GM18909 (cell line): ENCODE measurements around the gene HSPG2.
"Not testable (repeated sequence)": the region's sequence is repeated elsewhere in the genome, so short reads cannot be mapped to it uniquely, and the experiment has no call there.

Experiments
- ATAC-seq: cut with Tn5 transposase; IDR thresholded peaks from one replicate; pipeline ENCODE4 v1.9.1; 2021; ENCODE audit warnings: mild to moderate bottlenecking; ENCODE audit not compliant: unreplicated experiment, poor library complexity

HSPG2 gene

DNA sequence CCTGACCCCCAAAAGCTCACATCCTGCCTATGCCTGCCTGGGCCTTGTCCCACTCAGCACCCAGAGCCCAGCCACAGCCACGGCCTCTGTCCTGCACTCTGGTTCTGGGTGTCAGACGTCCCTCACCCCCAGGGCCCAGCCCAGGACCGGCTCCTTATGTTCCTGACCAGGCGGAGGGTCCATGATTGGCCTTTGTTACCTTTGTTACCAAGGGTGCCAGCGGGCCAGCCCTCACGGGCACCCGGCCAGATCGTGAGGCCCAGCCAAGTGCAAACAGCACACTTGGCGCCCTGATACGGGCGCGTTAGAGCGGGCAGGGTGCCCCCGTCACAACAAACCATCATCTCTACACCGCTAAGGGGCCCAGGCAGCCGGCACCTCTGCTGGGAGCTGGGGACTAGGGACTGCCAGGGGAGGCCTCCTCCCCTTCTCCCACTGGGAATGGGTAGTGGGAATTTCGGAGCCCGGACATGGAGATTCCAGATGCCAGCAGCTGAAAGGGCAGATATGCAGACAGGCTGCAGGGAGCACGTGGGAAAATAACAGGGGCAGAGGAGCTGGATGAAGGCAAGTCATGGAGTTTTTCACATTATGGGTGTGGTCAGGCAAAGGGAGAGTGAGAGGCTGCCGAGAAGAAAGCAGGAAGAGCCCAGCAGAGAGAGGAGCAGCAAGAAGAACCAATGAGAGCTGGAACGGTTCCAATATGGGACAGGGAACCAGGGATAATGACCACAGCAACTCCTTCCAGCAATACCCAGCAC, 22.1 kb downstream of the HSPG2 start:
- ATAC-seq: no peak

DNA sequence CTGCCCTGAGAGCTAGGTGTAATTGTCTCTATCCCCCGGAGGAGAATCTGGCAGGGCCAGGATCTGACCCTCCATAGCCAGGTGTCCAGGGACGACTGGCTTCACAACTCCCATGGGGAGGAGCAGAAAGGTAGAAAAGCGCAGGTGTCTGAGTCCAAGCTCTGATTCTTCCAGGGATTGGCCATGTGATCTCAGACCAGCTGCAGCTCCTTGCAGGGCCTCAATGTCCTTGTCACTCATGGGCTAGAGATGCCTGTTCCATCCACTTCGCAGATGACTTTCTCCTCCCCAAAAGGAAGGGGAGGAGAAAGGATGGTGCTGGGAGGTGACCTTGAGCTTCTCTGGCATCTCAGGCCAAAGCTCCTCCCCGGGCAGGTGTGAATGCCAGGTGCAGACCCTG, 22.7 kb downstream of the HSPG2 start:
- no peak for ATAC-seq

DNA sequence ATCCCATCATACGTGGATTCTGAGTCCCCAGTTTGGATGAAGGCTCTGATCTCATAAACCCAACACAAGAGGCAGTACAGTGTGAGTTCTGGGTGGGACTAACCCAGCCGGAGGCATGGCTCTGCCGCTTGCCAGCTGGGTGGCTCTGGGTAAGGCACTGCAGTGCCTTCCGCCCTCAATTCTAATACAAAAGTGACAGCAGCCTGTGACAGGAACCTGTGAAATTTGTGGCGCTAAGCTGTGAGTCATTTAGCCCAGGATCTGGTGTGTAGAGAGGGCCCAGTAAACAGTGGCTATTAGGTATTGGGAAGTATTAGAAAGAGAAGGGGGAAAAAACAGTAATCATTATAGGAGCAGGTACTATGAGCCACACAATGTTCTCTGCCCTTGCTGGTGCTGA, 23.3 kb downstream of the HSPG2 start:
- no peak for ATAC-seq

DNA sequence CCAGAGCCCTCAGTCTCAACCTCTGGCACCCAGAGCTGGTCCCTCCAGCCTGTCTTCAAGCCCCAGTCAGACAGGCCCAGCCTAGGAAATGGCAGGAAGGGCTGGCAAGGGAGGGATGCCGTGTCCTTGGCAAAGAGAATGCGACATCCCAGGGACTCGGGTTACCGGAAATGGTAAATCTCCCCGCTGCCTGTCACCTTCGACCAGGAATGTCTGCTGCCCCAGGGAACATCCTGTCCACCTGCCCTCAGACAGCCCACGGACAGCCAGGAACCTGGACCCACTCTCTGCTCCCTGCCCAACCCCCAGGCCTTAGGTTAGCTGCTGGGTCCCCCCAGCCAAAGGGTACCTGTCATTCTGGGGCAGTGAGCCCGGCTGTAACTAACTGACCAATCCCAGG, 23.9 kb downstream of the HSPG2 start:
- ATAC-seq: no peak

DNA sequence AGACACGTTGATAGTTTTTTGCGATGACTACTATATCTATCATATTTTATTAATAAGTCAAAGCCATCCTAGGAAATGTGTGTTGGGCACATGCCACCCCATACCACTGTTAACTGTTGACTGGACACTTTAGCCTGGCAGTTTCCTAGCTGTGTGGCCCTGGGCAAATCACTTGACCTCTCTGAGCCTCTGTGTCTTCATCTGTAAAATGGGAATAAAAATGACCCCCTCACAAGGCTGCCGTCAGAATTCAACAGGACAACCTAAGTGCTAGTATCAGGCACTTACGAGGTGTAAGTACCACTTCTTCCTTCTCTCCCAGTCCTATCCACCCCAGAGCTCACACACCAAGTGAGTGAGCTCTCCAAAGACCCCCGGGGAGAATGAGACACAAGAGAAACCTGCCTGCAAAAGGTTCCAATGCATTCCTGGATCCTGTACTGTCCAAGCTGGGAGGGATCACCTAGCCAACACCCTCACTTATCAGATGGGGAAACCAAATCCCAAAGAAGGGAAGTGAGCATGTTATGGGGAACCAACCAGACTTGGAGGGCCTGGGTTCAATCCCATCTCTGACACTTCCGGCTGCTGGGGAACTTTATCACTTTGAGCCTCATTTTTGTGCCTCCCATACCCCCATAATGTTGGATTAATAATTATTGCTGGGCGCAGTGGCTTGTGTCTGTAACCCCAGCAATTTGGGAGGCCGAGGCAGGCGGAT, 24.9 kb downstream of the HSPG2 start:
- no peak for ATAC-seq

DNA sequence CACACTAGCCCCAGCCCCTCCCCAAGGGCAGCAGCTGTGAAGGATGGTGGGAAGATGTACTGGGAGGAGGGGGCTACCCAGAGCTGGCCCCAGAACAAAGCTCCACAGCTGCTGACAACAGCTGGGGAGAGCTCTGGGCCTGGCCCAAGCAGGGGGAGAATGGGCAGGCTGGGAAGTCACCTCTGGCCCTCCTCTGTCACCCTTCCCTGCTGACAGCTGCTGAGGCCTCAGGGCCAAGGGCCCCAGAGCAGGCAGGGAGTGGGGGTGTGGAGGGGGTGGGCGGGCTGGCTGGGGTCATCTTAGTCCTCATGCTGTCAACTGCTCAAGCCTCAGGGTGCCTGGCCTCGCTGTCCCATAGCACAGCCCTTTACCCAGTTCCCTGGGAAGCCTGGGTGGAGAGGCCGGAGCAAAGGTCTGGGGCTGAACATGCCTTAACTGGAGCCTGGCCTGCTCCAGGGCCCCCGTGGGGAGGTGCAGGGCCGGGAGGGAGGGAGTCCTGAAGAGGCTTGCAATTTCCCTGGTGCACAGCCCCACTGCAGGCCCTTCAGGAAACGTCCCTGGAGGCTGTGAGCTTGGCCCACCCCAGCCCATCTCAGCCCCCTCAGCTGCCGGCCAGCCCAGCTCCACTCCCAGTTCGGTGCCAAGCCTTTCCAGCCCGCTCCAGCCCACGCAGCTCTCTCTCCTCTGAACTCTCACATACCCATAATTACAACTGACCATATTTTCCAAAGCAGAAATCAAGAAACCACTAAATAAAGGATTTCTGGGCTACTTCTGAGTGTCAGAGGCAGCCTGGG, 25.7 kb downstream of the HSPG2 start:
- no peak for ATAC-seq

DNA sequence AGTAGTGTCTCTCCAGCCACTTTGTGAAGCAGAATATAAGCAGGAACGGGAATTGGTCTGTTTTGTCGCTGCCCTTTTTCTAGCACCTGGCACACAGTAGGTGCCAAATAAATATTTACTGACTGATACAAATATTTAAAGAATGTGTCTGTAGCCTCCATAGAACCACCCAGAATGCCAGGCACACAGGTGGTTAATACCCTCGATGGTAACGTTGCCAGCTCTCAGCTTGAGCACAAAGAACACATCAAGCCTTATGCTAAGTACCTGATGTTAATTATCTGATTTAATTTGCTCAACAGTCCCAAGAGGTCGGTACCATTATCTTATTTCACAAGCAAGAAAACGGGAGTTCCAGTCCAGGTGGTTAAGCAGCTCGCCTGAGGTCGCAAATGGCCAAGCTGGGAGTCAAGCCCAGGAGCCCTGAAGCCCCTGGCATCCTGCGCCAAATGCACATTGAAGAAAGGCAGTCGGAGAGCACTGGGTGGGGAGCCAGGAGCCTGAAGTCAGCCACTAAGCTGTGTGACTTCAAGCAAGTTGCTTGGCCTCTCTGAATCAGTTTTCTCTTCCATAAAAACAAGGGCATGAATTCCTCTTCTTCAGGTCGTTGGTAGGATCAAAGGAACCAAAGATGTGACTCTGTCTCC, 26.4 kb downstream of the HSPG2 start:
- no peak for ATAC-seq

DNA sequence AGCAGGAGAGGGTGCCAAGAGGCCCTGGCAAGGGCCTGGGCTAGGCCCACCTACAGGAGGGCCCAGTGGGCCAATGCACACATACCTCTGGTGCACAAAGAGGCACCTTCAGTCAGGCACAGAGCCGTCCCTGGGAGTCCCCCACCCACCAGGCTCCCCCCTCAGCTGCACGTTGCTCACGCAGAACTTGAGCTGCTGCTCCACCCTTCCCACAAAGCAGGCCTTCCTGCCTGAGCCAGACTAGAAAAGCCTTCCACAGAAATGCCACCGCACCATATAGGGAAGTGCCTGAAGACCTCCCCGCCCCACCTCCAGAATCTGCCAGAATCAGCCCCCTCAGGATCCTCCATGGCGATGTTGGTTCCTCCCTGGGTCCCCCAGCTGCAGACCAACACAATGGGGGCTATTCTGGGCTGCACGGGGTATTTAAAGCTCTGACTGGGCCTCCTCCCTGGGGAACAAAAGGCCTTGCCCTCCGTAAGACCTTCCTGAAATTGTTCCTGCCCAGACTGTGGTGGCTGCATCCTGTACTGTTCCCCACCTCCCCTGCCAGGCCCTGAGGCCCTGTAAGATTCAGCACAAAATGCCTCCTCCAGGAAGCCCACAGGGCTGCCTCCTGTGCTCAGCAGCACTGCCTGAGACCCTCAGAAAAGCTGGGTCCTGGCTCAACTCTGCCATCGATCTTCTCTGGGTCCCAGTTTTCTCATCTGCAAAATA, 27.2 kb downstream of the HSPG2 start:
- ATAC-seq: no peak

DNA sequence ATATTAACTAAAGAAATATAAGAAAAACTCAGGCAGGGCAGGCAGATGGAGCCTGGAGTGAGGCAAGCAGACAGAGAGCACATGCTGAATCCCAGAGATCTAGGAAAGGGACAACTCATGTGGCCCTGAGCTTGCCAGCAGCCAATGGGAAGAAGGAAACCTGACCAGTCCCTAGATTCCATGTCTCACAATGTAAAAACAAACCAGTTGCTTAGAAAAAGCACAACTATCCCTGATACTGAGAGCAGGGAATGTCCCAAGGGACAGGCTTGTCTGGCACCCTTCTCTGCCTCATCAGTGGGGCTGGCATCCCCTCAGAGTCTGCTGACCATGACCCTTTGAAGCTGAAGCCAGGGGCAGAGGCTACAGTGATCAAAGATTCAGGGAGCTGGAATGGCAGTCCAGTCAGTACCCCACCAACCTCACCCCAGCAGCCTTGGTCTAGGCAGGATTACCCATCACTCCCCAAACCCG, 27.8 kb downstream of the HSPG2 start:
- ATAC-seq: no peak

DNA sequence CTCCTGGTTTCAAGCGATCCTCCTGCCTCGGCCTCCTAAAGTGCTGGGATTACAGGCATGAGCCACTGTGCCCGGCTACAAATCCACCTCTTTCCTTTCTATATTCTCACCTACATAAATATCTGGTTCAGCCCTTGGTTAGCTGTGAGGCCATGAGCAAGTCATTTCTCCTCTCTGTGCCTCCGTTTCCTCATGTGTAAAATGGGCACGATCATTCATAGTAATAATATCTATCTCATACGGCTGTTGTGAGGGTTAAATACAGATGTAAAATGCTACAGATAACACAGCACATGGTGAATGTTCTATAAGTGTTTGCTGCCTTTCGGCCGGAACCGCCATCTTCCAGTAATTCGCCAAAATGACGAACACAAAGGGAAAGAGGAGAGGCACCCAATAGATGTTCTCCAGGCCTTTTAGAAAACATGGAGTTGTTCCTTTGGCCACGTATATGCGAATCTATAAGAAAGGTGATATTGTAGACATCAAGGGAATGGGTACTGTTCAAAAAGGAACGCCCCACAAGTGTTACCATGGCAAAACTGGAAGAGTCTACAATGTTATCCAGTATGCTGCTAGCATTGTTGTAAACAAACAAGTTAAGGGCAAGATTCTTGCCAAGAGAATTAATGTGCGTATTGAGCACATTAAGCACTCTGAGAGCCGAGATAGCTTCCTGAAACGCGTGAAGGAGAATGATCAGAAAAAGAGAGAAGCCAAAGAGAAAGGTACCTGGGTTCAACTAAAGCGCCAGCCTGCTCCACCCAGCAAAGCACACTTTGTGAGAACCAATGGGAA, 29.2 kb downstream of the HSPG2 start:
- ATAC-seq: not testable (repeated sequence)

DNA sequence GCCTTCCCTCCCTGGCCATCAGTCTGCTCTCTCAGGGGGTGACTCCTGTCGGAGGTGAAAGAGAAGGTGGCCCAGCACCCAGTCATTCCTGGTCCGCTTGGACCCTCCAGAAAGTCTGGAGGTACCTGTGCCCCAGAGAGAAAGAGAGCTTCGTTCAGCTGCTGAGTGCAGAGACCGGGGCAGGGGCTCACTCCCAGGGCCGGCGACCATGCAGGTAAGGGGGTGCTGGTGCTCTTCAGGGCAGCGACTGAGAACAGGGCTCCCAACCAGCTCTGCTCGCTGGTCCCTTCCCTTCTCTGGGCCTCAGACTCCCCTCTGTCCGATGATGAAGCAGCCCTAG, 30.1 kb downstream of the HSPG2 start:
- ATAC-seq: no peak

DNA sequence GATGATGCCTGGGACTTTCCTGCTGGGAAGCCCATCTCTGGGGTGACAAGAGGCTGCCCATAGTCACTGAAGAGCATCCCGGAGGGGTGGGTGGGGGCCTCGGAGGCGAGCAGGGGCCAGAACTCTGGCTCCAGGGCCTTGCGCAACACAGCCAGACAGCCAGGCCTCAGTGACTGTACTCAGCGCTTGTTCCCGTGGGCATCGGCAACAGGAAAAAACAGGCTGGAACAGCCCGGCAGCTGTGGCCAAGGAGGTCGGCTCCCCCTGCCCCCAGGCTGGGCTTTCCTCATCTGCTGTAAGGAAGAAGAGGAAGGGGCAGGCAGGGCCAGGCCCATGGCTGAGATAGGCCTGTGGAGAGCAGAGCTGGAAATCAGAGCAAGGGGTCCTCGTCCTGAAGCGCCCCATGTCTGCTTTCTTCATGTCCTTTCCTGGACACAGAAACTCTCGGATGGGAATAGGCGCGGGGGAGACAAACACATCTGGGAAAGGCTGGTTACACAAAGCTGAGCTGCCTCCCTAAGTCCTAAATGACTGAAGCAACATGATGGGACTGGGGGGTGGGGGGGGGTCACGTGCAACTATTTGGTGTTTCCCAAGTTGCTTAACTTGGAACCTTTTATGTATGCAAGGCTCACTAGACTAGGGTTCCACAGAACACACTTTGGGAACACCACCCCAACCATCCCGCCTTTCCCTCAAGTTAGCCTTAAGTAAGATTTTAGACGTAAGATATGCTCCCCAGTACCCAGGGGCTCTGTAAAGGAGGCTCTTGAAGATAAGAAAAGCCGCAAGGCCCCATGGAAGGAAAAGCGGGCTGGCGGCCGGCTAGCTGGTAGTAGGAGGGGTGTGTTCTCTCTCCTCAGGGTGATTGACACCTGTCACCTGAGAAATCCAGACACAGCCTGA, 30.7 kb downstream of the HSPG2 start:
- no peak for ATAC-seq

DNA sequence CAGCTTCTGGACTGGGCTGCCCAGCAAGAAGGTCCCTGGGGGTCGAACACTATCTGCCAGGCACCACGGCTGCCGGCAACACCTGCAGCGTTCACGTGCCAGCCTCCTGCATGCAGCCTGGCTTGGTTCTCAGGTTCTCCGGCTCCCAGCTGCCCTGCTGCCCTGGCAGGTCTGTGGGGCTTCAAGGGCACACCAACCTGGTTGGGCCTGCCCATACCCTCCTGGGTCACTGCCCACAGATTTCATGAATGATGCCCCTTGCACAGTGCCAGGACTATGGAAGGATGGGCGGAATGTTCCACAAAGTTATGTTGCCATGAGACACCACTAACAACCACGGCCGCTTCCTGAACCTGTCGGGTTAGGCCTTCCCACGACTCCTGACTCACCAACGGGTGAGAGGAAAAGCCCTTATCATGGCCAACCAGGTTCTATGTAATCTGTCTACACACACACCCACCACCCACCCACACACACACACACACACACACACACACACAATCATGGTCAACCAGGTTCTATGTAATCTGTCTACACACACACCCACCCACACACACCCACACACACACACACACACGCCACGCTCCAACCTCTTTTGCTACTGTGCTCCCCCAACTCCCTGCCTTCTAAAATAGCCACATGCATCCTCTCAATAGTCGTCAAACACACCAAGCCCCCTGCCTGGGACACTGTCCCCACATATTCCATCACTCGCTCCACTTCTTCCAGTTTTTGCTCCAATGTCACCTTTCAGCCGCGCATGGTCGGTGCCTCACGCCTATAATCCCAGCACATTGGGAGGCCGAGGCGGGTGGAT, 32.2 kb downstream of the HSPG2 start:
- no peak for ATAC-seq

DNA sequence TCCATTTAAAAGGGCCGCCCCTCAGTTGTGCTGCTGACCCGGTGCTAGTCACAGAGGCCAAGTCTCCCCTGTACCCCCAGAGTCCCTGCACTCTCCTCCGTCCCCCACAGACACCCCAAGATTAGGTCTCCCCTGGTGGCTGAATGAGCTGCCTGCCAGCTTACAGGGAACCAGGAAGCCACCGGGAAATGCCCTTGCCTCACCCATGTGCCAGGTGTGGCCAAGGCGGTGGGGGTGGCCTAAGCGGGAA, 32.7 kb downstream of the HSPG2 start:
- ATAC-seq: no peak

DNA sequence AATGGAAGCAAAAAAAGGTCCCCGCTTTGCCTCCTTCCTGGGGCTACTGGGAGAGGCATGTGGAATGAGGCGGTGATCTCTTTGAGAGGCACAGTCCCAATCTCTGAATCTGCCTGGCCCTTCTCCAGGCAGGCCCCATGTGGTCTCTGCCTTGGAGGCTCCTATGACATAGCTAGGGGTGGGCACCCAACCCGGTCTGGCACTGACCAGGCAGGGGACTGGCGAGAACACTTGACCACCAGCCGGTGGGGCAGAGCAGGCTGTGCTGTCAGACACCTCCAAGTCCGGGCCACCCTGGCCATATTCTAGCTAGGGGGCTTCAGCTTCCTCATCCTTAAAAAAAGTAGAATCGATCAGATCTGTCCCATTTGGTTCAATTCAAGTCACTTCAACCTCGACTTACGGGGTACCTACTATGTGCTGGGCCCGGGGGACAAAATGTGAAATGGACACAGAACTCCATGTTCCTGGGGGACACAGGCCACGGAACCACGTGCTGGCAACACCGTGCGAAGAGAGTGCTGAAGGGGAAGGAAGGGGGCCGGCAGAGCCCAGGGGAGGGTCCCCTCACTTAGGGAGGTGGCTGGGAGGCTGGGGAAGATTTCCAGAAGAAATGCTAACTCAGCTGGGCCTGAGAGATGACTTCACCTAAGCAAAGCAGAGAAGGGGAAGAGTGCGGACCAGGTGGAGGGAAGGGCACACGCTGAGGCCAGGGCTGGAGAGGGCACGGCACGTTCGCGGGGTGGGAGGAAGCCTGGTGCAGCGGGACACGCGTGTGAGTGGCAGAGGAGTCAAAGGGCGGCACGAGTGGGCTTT, 33.3 kb downstream of the HSPG2 start:
- no peak for ATAC-seq

DNA sequence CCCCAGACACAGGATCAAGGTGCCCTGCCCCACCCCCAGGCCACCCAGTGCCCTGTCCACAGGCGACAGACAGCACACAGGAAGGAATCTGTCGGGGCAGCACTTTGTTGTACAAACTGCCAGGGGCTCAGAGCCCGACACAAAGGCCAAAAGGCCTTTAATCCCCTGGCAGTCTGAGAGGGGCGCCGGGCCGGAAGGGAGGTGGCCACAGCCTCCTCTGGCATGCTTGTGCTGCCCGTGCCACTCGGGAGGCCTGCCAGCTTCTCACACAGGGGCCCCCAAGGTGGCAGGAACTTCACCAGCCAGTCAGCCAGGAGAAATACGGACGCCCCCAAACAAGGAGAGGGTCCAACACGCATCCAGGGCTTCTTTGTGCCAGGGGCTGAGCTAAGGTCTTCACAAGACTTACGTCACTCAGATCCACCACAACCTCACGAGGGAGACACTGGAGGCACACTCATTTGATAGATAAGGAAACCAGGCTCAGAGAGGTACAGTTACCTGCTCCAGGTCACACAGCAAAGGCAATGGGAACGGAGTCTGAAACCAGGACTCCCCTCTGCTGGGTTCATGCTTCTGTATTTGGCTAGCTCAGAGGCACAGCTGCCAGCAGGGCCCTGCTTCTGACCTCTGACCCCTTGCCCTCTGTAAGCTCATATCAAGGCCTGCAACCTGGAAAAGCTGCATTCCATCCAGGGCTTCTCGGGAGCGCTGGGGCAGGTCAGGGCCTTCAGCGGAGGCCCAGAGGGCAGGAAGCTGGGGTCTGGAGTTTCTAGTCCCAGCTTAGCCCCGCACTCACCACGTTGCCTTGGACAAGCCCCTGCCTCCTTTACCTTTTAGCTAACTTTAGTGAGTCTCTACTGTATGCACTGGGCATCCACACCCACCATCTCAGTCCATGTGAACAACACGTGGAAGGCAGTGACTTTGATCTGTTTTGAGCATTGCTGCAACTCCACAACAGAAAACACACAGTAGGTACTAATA, 34.8 kb downstream of the HSPG2 start:
- ATAC-seq: no peak
